ENCODE results near the gene CASP3. TPM values are rescaled to one million over a fixed set of nuclear protein-coding genes. Genes with fewer than 3 reads are reported as not detected.
"Not testable (repeated sequence)": the region's sequence is repeated elsewhere in the genome, so short reads cannot be mapped to it uniquely, and the experiment has no call there.

Gene CASP3
- total RNA-seq, 2 donors from 2014 or later: 42.0 to 58.7 TPM

- no peaks in the 10 kb centered on the region for H3K9me3 Mint-ChIP-seq
- ATAC-seq (no peak), DNase-seq (ENCODE audit: low spot score in 2 of 2) (no peak)
- peaks cover 20 to 42% of the 10 kb centered on the region in 2 donors for H3K36me3 Mint-ChIP-seq
- H3K27ac Mint-ChIP-seq: peak overlapping the region; percentile 87 to 98
Observed at GRCh38 chr4:184648054-184648312, 1.3 kb downstream of the CASP3 start.

DNA sequence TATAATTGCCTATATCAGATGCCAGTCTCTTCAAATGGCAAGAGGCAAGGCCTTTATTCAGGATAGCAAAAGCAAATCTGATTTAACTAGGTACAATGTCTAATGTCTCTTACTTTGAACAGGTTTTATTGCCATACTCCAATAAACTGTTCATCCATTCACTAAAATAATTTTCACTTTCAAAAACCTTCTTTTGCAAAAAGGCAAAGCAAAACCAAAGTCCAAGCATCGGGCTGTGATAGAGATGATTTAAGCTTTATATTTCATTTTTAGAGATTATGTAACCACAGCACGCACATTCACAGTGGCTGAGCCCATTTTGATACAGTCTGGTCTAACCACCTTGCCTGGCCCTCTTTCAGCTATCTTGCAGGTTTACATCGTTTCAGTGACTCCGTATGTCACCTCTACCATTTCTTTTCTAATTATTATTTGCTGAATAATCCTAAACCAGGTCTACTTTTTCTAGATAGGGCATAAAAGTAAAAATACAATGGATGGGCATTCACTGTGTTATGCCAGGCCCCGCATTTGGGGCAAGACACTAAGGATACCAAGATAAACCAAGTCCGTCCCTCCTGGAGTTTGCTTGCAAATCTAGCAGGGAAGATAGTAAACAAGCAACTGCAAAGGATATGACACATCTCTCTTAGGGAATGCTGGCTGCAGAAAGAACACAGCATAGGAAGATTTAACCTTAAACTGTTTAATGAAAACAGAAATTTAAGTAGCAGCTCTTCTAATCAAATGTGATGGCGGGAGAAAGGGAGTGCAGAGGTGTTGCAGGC, 1.8 kb downstream of the CASP3 start:
- no peak for ATAC-seq

GRCh38 chr4:184645904-184646610, 3.2 kb downstream of the CASP3 start:
- Mint-ChIP-seq H3K27ac (peak overlapping the region in 1 of 2 donors; percentile 32), H3K9me3 (no peaks in the 10 kb centered on the region), H3K36me3 (peaks cover 23 to 55% of the 10 kb centered on the region in 2 donors)
- DNase-seq (ENCODE audit: low spot score in 2 of 2): no peak
- ATAC-seq: no peak

More for the DNA sequence above, 1.8 kb downstream of the CASP3 start:
- H3K36me3 Mint-ChIP-seq: peaks cover 20 to 45% of the 10 kb centered on the region in 2 donors
- DNase-seq (ENCODE audit: low spot score in 2 of 2): no peak
- no peaks in the 10 kb centered on the region for H3K9me3 Mint-ChIP-seq
- peak overlapping the region; percentile 87 to 98 for H3K27ac Mint-ChIP-seq

DNA sequence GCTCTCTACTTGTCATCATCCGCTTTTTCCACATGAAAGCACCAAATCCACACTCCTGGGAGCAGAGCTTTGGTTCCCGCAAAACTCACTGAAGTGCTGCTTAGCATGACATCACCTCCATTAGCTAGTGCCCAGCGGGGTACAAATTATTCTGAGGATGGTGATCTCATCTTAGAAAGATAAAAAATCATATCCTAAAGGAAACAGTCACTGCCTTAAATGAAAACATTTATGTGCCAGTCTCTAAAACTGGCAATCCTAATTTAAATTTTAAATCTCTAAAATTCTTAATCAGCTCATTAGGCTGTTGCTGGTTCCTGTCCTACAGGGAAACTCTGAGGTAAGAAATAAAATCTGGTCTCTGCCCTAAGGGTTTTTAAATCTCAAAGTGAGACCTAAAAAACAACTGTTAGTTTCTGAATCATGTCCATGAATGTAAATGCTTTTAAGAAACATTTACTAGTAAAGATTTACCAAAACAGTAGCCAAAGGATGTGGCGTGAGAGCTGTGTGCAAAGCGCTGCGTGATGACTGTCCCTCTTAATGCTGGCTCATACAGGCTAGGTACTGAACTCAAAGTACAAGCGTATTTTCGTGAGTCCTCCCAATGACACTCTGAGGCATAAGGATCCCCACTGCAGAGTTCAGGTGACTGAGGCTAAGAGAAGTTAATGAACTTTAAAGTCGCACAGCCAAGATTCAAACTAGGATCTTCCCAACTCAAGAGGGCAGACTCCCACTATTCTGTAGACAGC, 4.5 kb downstream of the CASP3 start:
- H3K9me3 Mint-ChIP-seq: no peaks in the 10 kb centered on the region
- no peak for ATAC-seq
- H3K36me3 Mint-ChIP-seq: peaks cover 18 to 57% of the 10 kb centered on the region in 2 donors
- DNase-seq (ENCODE audit: low spot score in 2 of 2): no peak
- peak overlapping the region in 1 of 2 donors; percentile 47 for H3K27ac Mint-ChIP-seq

DNA sequence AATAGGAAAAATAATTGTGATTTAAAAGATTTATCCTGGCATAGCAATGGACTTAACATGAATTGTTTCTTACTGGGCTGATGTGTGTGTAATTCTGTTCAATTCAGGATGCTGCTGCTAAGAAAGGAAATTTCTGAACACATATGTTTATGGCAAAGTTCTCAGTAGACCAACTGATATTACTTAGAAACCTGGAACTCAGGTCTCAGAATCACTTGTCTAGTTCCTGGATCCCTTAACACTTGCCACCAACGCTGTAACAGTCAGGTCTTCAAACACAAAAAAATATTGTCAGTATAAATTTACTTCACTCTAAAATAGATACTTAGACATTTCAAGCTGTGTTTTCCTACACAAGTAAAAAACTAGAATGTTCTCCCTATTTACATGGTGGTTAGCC, 5.5 kb downstream of the CASP3 start:
- Mint-ChIP-seq H3K9me3 (no peaks in the 10 kb centered on the region), H3K36me3 (peaks cover 25 to 62% of the 10 kb centered on the region in 2 donors), H3K27ac (peak overlapping the region in 1 of 2 donors; percentile 37)
- peak in 1 of 2 donors; percentile 23 for ATAC-seq
- DNase-seq (ENCODE audit: low spot score in 2 of 2): no peak

GRCh38 chr4:184641451-184641850, 7.8 kb downstream of the CASP3 start:
- H3K9me3 Mint-ChIP-seq: no peaks in the 10 kb centered on the region
- H3K27ac Mint-ChIP-seq: no peak overlapping the region
- no peak for DNase-seq (ENCODE audit: low spot score in 2 of 2)
- ATAC-seq: no peak
- peaks cover 13 to 49% of the 10 kb centered on the region in 2 donors for H3K36me3 Mint-ChIP-seq

DNA sequence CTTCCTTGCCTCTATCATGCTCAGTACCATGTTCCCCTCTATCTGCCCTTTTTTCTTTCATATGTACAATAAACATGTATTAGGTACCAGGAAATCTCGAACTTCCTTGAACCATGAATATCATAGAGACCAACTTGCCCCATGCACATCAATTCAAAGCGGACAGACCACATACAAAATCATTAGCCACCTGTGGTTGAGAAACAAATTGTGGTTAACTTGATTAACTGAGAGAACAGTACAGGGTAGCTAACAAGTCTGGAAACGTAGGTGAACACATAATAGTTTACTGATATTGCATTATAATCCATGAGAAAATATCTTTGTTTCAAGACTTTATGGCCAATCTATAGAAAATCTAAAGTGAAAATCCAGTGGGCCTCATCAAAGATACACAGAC, 8.2 kb downstream of the CASP3 start:
- peaks cover 13 to 49% of the 10 kb centered on the region in 2 donors for H3K36me3 Mint-ChIP-seq
- no peak overlapping the region for H3K27ac Mint-ChIP-seq
- DNase-seq (ENCODE audit: low spot score in 2 of 2) (no peak), ATAC-seq (no peak)
- no peaks in the 10 kb centered on the region for H3K9me3 Mint-ChIP-seq

- H3K27ac Mint-ChIP-seq: no peak overlapping the region
- peaks cover 19 to 46% of the 10 kb centered on the region in 2 donors for H3K36me3 Mint-ChIP-seq
- no peak for DNase-seq (ENCODE audit: low spot score in 2 of 2)
- no peak for ATAC-seq
- H3K9me3 Mint-ChIP-seq: no peaks in the 10 kb centered on the region
Observed at GRCh38 chr4:184636897-184637296, 12.3 kb downstream of the CASP3 start.

DNA sequence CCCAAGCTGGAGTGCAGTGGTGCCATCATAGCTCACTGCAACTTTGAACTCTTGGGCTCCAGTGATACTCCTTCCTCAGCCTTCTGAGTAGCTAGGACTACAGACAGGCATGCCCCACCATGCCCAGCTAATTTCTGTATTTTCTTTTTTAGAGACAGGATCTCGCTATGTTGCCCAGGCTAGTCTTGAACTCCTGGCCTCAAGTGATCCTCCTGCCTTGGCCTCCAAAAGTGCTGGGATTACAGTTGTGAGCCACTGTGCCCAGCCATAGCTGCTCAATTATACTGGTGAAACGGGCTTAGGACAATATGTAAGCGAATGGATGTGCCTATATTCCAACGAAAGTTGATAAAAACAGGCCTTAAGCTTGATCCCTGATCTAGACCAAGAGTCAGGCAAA, 13.1 kb downstream of the CASP3 start:
- Mint-ChIP-seq H3K9me3 (no peaks in the 10 kb centered on the region), H3K27ac (no peak overlapping the region), H3K36me3 (peaks cover 15 to 41% of the 10 kb centered on the region in 2 donors)
- DNase-seq (ENCODE audit: low spot score in 2 of 2): no peak
- no peak for ATAC-seq

DNA sequence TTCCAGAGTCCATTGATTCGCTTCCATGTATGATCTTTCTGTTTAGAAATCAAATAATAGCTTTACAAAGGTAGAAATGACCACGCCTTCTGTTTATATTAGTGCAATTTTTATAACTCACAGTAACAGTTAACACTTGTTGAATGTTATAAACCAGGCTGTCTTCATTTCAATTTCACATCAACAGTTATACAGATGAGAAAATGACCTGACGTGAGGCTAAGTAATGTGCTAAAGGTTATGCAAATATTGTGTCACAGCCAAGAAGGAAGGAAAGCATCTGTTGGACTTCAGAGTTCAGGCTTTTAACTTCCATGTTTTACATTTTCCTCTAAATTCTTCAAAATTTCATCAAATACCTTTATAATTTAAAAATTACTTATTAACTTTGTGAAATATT, 13.9 kb downstream of the CASP3 start:
- no peak overlapping the region for H3K27ac Mint-ChIP-seq

GRCh38 chr4:184632842-184633241, 16.4 kb downstream of the CASP3 start:
- ATAC-seq (no peak), DNase-seq (ENCODE audit: low spot score in 2 of 2) (no peak)
- no peak overlapping the region for H3K27ac Mint-ChIP-seq
- peaks cover 6 to 51% of the 10 kb centered on the region in 2 donors for H3K36me3 Mint-ChIP-seq
- H3K9me3 Mint-ChIP-seq: no peaks in the 10 kb centered on the region

More for the DNA sequence above, 13.9 kb downstream of the CASP3 start:
- DNase-seq (ENCODE audit: low spot score in 2 of 2): no peak
- ATAC-seq: no peak
- H3K36me3 Mint-ChIP-seq: peaks cover 15 to 41% of the 10 kb centered on the region in 2 donors
- H3K9me3 Mint-ChIP-seq: no peaks in the 10 kb centered on the region

- Mint-ChIP-seq H3K27ac (no peak overlapping the region), H3K36me3 (peaks cover 8 to 57% of the 10 kb centered on the region in 2 donors), H3K9me3 (peaks cover 0 to 5% of the 10 kb centered on the region in 2 donors)
- ATAC-seq (no peak), DNase-seq (ENCODE audit: low spot score in 2 of 2) (no peak)
Observed at GRCh38 chr4:184628103-184628502, 21.1 kb downstream of the CASP3 start.

DNA sequence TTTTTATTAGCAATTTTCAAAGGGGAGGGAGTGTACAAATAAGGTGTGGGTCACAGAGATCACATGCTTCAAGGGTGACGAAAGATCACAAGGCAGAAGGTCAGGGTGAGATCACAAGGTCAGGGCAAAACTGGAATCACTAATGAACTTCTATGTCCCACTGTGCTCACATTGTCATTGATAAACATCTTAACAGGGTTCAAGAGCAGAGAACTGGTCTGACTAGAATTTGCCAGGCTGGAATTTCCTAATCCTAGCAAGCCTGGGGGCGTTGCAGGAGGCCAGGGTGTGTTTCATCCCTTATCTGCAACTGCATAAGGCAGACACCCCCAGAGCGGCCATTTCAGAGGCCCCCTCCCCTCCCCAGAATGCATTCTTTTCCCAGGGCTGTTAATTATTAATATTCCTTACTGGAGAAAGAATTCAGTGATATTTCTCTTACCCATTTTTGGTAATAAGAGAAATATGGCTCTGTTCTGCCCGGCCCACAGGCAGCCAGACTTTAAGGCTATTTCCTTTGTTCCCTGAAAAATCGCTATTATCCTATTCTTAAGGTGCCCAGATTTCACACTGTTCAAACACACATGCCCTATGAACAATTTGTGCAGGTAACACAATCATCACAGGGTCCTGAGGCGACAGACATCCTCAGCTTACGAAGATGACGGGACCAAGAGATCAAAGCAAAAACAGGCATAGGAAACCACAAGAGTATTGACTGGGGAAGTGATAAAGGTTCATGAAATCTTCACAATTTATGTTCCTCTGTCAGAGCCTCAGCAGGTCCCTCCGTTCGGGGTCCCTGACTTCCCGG, 23.3 kb downstream of the CASP3 start:
- not testable (repeated sequence) for H3K9me3 Mint-ChIP-seq
- ATAC-seq: peak; percentile 49 to 55
- peaks cover 8 to 57% of the 10 kb centered on the region in 2 donors for H3K36me3 Mint-ChIP-seq

DNA sequence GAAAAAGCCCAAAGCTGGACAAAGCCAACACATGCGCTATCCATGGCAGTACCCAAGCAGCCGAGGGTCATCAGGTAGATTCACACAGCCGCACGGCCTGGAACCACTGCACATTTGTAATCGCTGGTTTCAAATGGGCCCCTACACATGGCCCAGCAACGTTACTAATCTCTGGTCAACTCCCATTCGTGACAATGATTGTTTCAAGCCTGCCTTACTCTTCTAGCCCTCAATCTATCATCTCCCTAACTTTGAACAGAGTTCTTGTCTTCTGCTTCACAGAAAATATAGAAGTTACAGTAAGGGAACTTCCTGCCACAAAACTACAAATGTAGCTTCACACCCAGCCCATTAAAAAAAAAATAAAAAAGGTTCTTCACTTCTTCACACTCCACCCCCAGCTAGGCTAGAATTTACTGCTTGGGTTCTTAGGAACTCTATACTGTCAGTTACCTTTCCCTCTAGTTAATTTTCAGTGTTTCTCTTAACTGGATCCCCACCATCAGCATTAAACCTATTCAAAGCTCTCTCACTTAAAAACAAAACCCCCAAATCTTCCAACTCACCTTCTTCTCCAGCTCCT, 24.2 kb downstream of the CASP3 start:
- DNase-seq (ENCODE audit: low spot score in 2 of 2) (no peak), ATAC-seq (peak in 1 of 2 donors; percentile 51)
- Mint-ChIP-seq H3K27ac (peak overlapping the region; percentile 3 to 77), H3K36me3 (peaks cover 8 to 53% of the 10 kb centered on the region in 2 donors), H3K9me3 (peaks cover 0 to 5% of the 10 kb centered on the region in 2 donors)

More for the DNA sequence above, 23.3 kb downstream of the CASP3 start:
- peak overlapping the region; percentile 3 to 77 for H3K27ac Mint-ChIP-seq
- DNase-seq (ENCODE audit: low spot score in 2 of 2): not testable (repeated sequence)

- DNase-seq (ENCODE audit: low spot score in 2 of 2) (peak in 1 of 2 donors; percentile 62), ATAC-seq (peak in 1 of 2 donors; percentile 44)
- Mint-ChIP-seq H3K36me3 (peaks cover 8 to 50% of the 10 kb centered on the region in 2 donors), H3K27ac (peak overlapping the region in 1 of 2 donors; percentile 77)
- H3K9me3 Mint-ChIP-seq: not testable (repeated sequence)
Observed at GRCh38 chr4:184624504-184624903, 24.7 kb downstream of the CASP3 start.

GRCh38 chr4:184621518-184621917, 27.7 kb downstream of the CASP3 start:
- no peak overlapping the region for H3K27ac Mint-ChIP-seq
- H3K36me3 Mint-ChIP-seq: peaks cover 8 to 20% of the 10 kb centered on the region in 2 donors
- H3K9me3 Mint-ChIP-seq: peaks cover 0 to 5% of the 10 kb centered on the region in 2 donors
- ATAC-seq (no peak), DNase-seq (ENCODE audit: low spot score in 2 of 2) (no peak)
